PC-9 (cell line): ENCODE results near the gene B3GNT5.

ENCODE experiments used
- CTCF ChIP-seq: fragments of 200-600 bp; sonication (generic); conservative IDR thresholded peaks from 2 replicates; pipeline ENCODE4 v1.6.1; 2017; ENCODE audit warnings: mixed run types, antibody characterized with exemption, mild to moderate bottlenecking, moderate library complexity
- EZH2 ChIP-seq: fragments of 200-600 bp; sonication (generic); IDR thresholded peaks from 2 replicates; pipeline ENCODE4 v1.8.0; 2017; ENCODE audit warnings: antibody characterized with exemption, low read depth

GRCh38 chr3:183315739-183316138 is 62.7 kb downstream of the B3GNT5 start:
- TF ChIP-seq EZH2: no peak
- TF ChIP-seq CTCF: no peak
